Measurements from ENCODE around the gene IGFBP7. TPM values are rescaled to one million over a fixed set of nuclear protein-coding genes. Genes with fewer than 3 reads are reported as not detected.

Gene IGFBP7
- total and polyA plus RNA-seq, 2 of the 8 experiments (the other 6 are each of a cell fraction or from before 2014, with no cell fraction given): 0.17 to 0.48 TPM

- Histone ChIP-seq H3K23me2 (ENCODE audit: low read depth, low read length) (no peaks in the 10 kb centered on the region), H4K91ac (replicated peaks; ENCODE audit: insufficient read length, low read length) (no peak overlapping the region), H2BK20ac (ENCODE audit: low read length) (peak overlapping the region; percentile 62), H2BK120ac (replicated peaks; ENCODE audit: low read depth, low read length) (no peak overlapping the region), H3K36me3 (ENCODE audit: control insufficient read depth in 2 of 4, insufficient read depth in 4 of 4, low read length in 3 of 4) (no peaks in the 10 kb centered on the region), H2BK12ac (ENCODE audit: low read depth, low read length) (no peak overlapping the region; the same call in 1 of the 2 replicates), H3K9me3 (ENCODE audit: insufficient read depth in 2 of 2, low read depth in 1 of 2, low read length in 1 of 2) (no peaks in the 10 kb centered on the region), H3K18ac (ENCODE audit: extremely low read depth, low read length) (0 out of 2 replicates have a peak overlapping the region, but pooled peaks have one; percentile 19), H3K79me2 (ENCODE audit: control insufficient read depth in 1 of 2, insufficient read depth in 2 of 2, low read length in 2 of 2) (no peaks in the 10 kb centered on the region), H3K23ac (ENCODE audit: insufficient read length) (no peak overlapping the region), H2BK15ac (ENCODE audit: low read length) (no peak overlapping the region), H4K5ac (ENCODE audit: insufficient read length, low read depth, low read length) (no peak overlapping the region), H3K9ac (replicated peaks in 1 of 4; ENCODE audit: extremely low read depth in 1 of 4, low read depth in 3 of 4, low read length in 3 of 4) (no peak overlapping the region), H2AFZ (ENCODE audit: low read length) (no peak overlapping the region; the same call in 1 of the 2 replicates), H3K27me3 (replicated peaks in 1 of 4; ENCODE audit: control insufficient read depth in 3 of 4, extremely low read depth in 1 of 4, insufficient read depth in 3 of 4, low read length in 3 of 4) (no peaks in the 10 kb centered on the region), H3K4me1 (replicated peaks in 1 of 4; ENCODE audit: control insufficient read depth in 3 of 4, insufficient read depth in 4 of 4, low read length in 3 of 4) (peaks cover 5 to 6% (median 6%) of the 10 kb centered on the region in 4 experiments; a peak in 6 of 7 replicates), H4K20me1 (replicated peaks in 1 of 2; ENCODE audit: control insufficient read depth in 1 of 2, insufficient read depth in 2 of 2, low read length in 2 of 2) (no peaks in the 10 kb centered on the region), H3K4ac (replicated peaks; ENCODE audit: insufficient read length, low read depth, low read length) (no peak overlapping the region), H3K4me3 (ENCODE audit: extremely low read depth in 1 of 4, insufficient read depth in 2 of 4, low read depth in 3 of 4, low read length in 4 of 4) (no peak overlapping the region), H3K4me2 (ENCODE audit: insufficient read depth in 1 of 2, low read depth in 2 of 2, low read length in 2 of 2) (peak overlapping the region in 1 of 2 experiments; percentile 48; a peak in 3 of 4 replicates), H2BK5ac (ENCODE audit: low read depth, low read length) (peak overlapping the region; percentile 61; the same call in 1 of the 2 replicates), H3K56ac (replicated peaks; ENCODE audit: insufficient read length, low read depth, low read length) (no peak overlapping the region), H3K27ac (ENCODE audit: low read depth, low read length) (no peak overlapping the region), H2AK5ac (ENCODE audit: low read depth, low read length) (no peak overlapping the region), H3K79me1 (ENCODE audit: low read depth, low read length) (no peaks in the 10 kb centered on the region), H3K14ac (ENCODE audit: insufficient read length) (no peak overlapping the region), H4K8ac (ENCODE audit: extremely low read depth, insufficient read depth, low read length) (no peak overlapping the region)
- peak; percentile 53 for TF ChIP-seq TEAD4 (IDR thresholded peaks at IDR 0.05; ENCODE audit: low read depth, low read length)
- peak; percentile 8 for TF ChIP-seq ASH2L (IDR thresholded peaks at IDR 0.05; ENCODE audit: low read length)
- TF ChIP-seq CTCF (IDR thresholded peaks at IDR 0.05; ENCODE audit: control extremely low read depth in 1 of 3, insufficient read depth in 1 of 3, low read depth in 1 of 3, low read length in 3 of 3): no peak
- no peak for TF ChIP-seq RBBP5 (IDR thresholded peaks at IDR 0.05; ENCODE audit: borderline replicate concordance, low read depth, low read length)
- TF ChIP-seq GTF2F1 (IDR thresholded peaks at IDR 0.05; ENCODE audit: borderline replicate concordance, low read depth, low read length): no peak
- peak; percentile 48 for FAIRE-seq
- WGBS, 2 experiments (ENCODE audit: extremely low coverage in 1 of 2, insufficient coverage in 1 of 2, insufficient read length in 1 of 2, insufficient replicate concordance in 2 of 2, low coverage in 1 of 2, low lambda C conversion rate in 2 of 2, missing lambda C conversion rate in 1 of 2): 53% methylated on average over 10 of the region's 10 CpGs; no CpG with 5 or more reads in 1 of the 2 experiments
- ChIA-PET CTCF (ENCODE audit: partially characterized antibody) (interaction anchor here (0.7 to 3.9 kb wide), 5 partner anchors 41 to 927 kb away, joined by 3 to 20 read pairs (median 5); no protein-coding TSS in a partner anchor), POLR2A (ENCODE audit: partially characterized antibody) (no interaction called here)
- no peak for DNase-seq (ENCODE audit: low read depth in 1 of 2, low spot score in 2 of 2)
Observed at GRCh38 chr4:57078685-57079521, 31.3 kb downstream of the IGFBP7 start.
